Measurements from ENCODE around the gene C6orf120. TPM values are rescaled to one million over a fixed set of nuclear protein-coding genes. Genes with fewer than 3 reads are reported as not detected.

C6orf120 gene
- total RNA-seq, 1 donor from 2014 or later, result 14.0 TPM

- no peak overlapping the region for H3K4me3 ChIP-seq
- peaks cover 8% of the 10 kb centered on the region for H3K4me1 ChIP-seq
- H3K27me3 ChIP-seq (ENCODE audit: low read depth), result no peaks in the 10 kb centered on the region
- no peak for DNase-seq
- intact Hi-C loops (cut with micrococcal nuclease), result no loop called here
- peaks cover 15% of the 10 kb centered on the region for H3K36me3 ChIP-seq
- TF ChIP-seq CTCF (IDR thresholded peaks at IDR 0.05; ENCODE audit: borderline replicate concordance), result no peak
- H3K9me3 ChIP-seq (replicated peaks), result no peaks in the 10 kb centered on the region
- no peak overlapping the region for H3K27ac ChIP-seq (replicated peaks)
Measured at GRCh38 chr6:169657284-169657610, 44.7 kb upstream of the C6orf120 start.

GRCh38 chr6:169659820-169660610 lies 41.9 kb upstream of the C6orf120 start:
- Histone ChIP-seq H3K27me3 (ENCODE audit: low read depth) (no peaks in the 10 kb centered on the region), H3K4me1 (peaks cover 8% of the 10 kb centered on the region), H3K27ac (replicated peaks) (no peak overlapping the region), H3K9me3 (replicated peaks) (no peaks in the 10 kb centered on the region), H3K4me3 (no peak overlapping the region), H3K36me3 (peaks cover 31% of the 10 kb centered on the region)
- no peak for DNase-seq
- intact Hi-C loops (cut with micrococcal nuclease), result no loop called here
- no peak for TF ChIP-seq CTCF (IDR thresholded peaks at IDR 0.05; ENCODE audit: borderline replicate concordance)

DNA sequence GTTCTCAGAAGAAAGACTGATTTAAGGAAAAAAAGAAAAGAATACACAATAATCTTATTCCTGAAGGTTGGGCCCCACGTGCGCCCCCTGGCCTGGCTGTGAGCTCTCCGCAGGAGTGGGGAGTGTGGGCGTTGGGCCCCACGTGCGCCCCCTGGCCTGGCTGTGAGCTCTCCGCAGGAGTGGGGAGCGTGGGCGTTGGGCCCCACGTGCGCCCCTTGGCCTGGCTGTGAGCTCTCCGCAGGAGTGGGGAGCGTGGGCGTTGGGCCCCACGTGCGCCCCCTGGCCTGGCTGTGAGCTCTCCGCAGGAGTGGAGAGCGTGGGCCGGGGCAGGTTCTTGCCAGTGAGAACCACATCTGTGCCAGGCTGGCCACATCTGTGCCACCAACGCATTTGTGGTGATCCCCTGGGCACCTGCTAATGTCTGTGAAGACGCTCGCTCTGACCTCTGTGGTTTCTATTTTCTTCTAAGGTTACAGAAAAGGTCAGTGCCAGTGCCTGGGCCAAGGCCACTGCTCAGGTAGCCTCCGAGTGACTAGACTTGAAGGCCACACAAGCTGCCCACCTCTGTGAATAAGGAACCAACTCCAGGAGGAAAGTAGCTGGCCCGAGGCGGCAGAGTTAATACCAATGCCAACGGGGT lies 41.1 kb upstream of the C6orf120 start:
- H3K9me3 ChIP-seq (replicated peaks), result no peaks in the 10 kb centered on the region
- no peak overlapping the region for H3K27ac ChIP-seq (replicated peaks)
- TF ChIP-seq CTCF (IDR thresholded peaks at IDR 0.05; ENCODE audit: borderline replicate concordance), result no peak
- H3K36me3 ChIP-seq, result peaks cover 39% of the 10 kb centered on the region
- H3K4me3 ChIP-seq, result no peak overlapping the region
- DNase-seq, result no peak
- H3K4me1 ChIP-seq, result no peaks in the 10 kb centered on the region
- H3K27me3 ChIP-seq (ENCODE audit: low read depth), result no peaks in the 10 kb centered on the region
- intact Hi-C loops (cut with micrococcal nuclease), result no loop called here

DNA sequence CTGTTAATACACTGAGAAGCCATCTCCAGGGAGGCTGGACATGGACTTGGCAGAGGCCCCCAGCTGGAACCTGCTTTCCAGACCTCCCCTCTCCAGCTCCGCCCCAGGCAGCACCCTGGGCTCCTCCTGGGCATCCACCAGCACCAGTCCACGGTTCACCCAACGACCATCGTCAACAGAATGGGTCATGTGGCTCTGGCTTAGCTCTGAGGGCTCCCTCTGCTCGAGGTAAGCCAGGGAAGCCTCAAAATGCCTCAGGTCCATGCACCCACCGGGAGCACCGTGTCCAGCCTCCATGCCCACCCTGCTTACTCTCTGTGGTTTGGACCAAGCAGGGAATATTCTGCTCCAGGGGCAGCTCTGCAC lies 40.6 kb upstream of the C6orf120 start:
- H3K36me3 ChIP-seq, result peaks cover 42% of the 10 kb centered on the region
- no peak overlapping the region for H3K27ac ChIP-seq (replicated peaks)
- no peaks in the 10 kb centered on the region for H3K27me3 ChIP-seq (ENCODE audit: low read depth)
- H3K4me3 ChIP-seq, result no peak overlapping the region
- TF ChIP-seq CTCF (IDR thresholded peaks at IDR 0.05; ENCODE audit: borderline replicate concordance), result no peak
- intact Hi-C loops (cut with micrococcal nuclease), result no loop called here
- no peaks in the 10 kb centered on the region for H3K4me1 ChIP-seq
- DNase-seq, result no peak
- H3K9me3 ChIP-seq (replicated peaks), result no peaks in the 10 kb centered on the region

DNA sequence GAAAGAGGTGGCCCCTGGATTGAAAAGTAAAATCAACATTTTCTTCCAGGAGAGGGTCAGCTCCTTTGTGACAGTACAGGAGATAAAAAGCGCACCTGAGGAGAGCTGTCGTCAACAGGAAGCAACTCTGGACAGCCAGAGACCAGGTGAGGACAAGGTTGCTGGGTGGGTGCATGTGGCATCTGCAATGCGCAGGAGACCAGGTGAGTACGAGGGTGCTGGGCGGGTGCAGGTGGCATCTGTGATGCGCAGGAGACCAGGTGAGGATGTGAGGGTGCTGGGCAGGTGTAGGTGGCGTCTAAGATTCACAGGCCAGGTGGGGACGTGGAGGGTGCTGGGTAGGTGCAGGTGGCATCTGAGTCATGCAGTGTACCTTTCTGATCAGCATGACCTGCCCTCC lies 38.5 kb upstream of the C6orf120 start:
- H3K27me3 ChIP-seq (ENCODE audit: low read depth), result no peaks in the 10 kb centered on the region
- H3K4me1 ChIP-seq, result no peaks in the 10 kb centered on the region
- peaks cover 56% of the 10 kb centered on the region for H3K36me3 ChIP-seq
- no peak for DNase-seq
- no peak overlapping the region for H3K4me3 ChIP-seq
- no peaks in the 10 kb centered on the region for H3K9me3 ChIP-seq (replicated peaks)
- TF ChIP-seq CTCF (IDR thresholded peaks at IDR 0.05; ENCODE audit: borderline replicate concordance), result no peak
- no peak overlapping the region for H3K27ac ChIP-seq (replicated peaks)
- intact Hi-C loops (cut with micrococcal nuclease), result no loop called here

Data from left ventricle myocardium inferior (tissue), 1 donor.